GM13977 (cell line): ENCODE data around the gene AHCYL2.

Experiments
- DNase-seq: peaks from one replicate; pipeline ENCODE4 v3.0.0; 2012; ENCODE audit warnings: low spot score
- CTCF ChIP-seq: IDR thresholded peaks from 2 replicates; pipeline ENCODE4 v1.5.1; 2012; ENCODE audit warnings: mild to moderate bottlenecking, control low read depth; ENCODE audit not compliant: insufficient read depth; ENCODE audit errors: extremely low read depth, missing control alignments
- in situ Hi-C: fragments of 300-500 bp; cut with MboI; formaldehyde crosslinking; loops from one replicate; pipeline ENCODE4 v1.12.0; 2022; ENCODE audit warnings: low sequenced_read_pairs, low pct_unique_long_range_greater_than_20kb, mixed read lengths, inconsistent platforms; ENCODE audit not compliant: unreplicated experiment

Gene AHCYL2

GRCh38 chr7:129281163-129281562, 56.3 kb downstream of the AHCYL2 start:
- TF ChIP-seq CTCF = no peak
- DNase-seq = no peak
- in situ Hi-C loops = no loop called here

- no peak for DNase-seq
- TF ChIP-seq CTCF = no peak
- in situ Hi-C loops = no loop called here
Observed at GRCh38 chr7:129282865-129283264, 58.0 kb downstream of the AHCYL2 start.

GRCh38 chr7:129283936-129284335, 59.1 kb downstream of the AHCYL2 start:
- in situ Hi-C loops = no loop called here
- no peak for DNase-seq
- no peak for TF ChIP-seq CTCF

- TF ChIP-seq CTCF = no peak
- in situ Hi-C loops = no loop called here
- no peak for DNase-seq
Observed at GRCh38 chr7:129285111-129285510, 60.3 kb downstream of the AHCYL2 start.

GRCh38 chr7:129292861-129293260, 68.0 kb downstream of the AHCYL2 start:
- DNase-seq = no peak
- TF ChIP-seq CTCF = no peak
- in situ Hi-C loops = no loop called here

- in situ Hi-C loops = no loop called here
- DNase-seq = no peak
- no peak for TF ChIP-seq CTCF
Observed at GRCh38 chr7:129295015-129295423, 70.2 kb downstream of the AHCYL2 start.
